GM23248 (cell line): Measurements from ENCODE around the gene NFATC2. TPM values are rescaled to one million over a fixed set of nuclear protein-coding genes. Genes with fewer than 3 reads are reported as not detected.

Source experiments
- DNase-seq: peaks from one replicate; pipeline ENCODE4 v3.0.0-alpha.2; 2015
- H2AFZ ChIP-seq: fragments of 200-600 bp; sonication (generic); 2 replicates; pipeline ENCODE4 v1.6.1; 2016; ENCODE audit warnings: antibody characterized with exemption
- H3F3A ChIP-seq: fragments of 200-600 bp; sonication (generic); 2 replicates; pipeline ENCODE4 v1.6.1; 2016; ENCODE audit warnings: mild to moderate bottlenecking, antibody characterized with exemption, mixed run types; ENCODE audit not compliant: insufficient read depth
- H3K27ac ChIP-seq: fragments of 200-600 bp; sonication (generic); 2 replicates; pipeline ENCODE4 v1.5.1; 2016; ENCODE audit warnings: mild to moderate bottlenecking
- H3K27me3 ChIP-seq: fragments of 200-600 bp; sonication (generic); replicated peaks from 2 replicates; pipeline ENCODE4 v1.6.1; 2016; ENCODE audit warnings: mild to moderate bottlenecking; ENCODE audit not compliant: insufficient read depth
- H3K36me3 ChIP-seq: fragments of 200-600 bp; sonication (generic); 2 replicates; pipeline ENCODE4 v1.6.1; 2016; ENCODE audit warnings: low read depth, mild to moderate bottlenecking
- H3K4me1 ChIP-seq: fragments of 200-600 bp; sonication (generic); 2 replicates; pipeline ENCODE4 v1.6.1; 2016; ENCODE audit warnings: mild to moderate bottlenecking; ENCODE audit not compliant: insufficient read depth
- H3K4me2 ChIP-seq: fragments of 200-600 bp; sonication (generic); one replicate; pipeline ENCODE4 v1.6.1; 2016; ENCODE audit warnings: mild to moderate bottlenecking; ENCODE audit not compliant: unreplicated experiment
- H3K4me3 ChIP-seq: fragments of 200-600 bp; sonication (generic); 2 replicates; pipeline ENCODE4 v1.5.1; 2016; ENCODE audit warnings: mild to moderate bottlenecking
- H3K79me2 ChIP-seq: fragments of 200-600 bp; sonication (generic); 2 replicates; pipeline ENCODE4 v1.6.1; 2016; ENCODE audit warnings: mild to moderate bottlenecking; ENCODE audit not compliant: insufficient read depth
- H3K9ac ChIP-seq: fragments of 200-600 bp; sonication (generic); 2 replicates; pipeline ENCODE4 v1.6.1; 2016; ENCODE audit warnings: mild to moderate bottlenecking
- H3K9me2 ChIP-seq: fragments of 200-600 bp; sonication (generic); 2 replicates; pipeline ENCODE4 v1.6.1; 2016; ENCODE audit warnings: mixed run types, mild to moderate bottlenecking, moderate library complexity; ENCODE audit not compliant: insufficient read depth
- H3K9me3 ChIP-seq: fragments of 200-600 bp; sonication (generic); one replicate; pipeline ENCODE4 v1.6.1; 2017; ENCODE audit warnings: low read depth
- H4K20me1 ChIP-seq: fragments of 200-600 bp; sonication (generic); 2 replicates; pipeline ENCODE4 v1.6.0; 2016; ENCODE audit not compliant: insufficient read depth
- EZH2 ChIP-seq: fragments of 200-600 bp; sonication (generic); IDR thresholded peaks from 2 replicates; pipeline ENCODE4 v1.6.1; 2018; ENCODE audit warnings: antibody characterized with exemption, mild to moderate bottlenecking; ENCODE audit not compliant: insufficient read depth, poor library complexity, severe bottlenecking
- EZH2phosphoT487 ChIP-seq: fragments of 200-600 bp; sonication (generic); IDR thresholded peaks from 2 replicates; pipeline ENCODE4 v1.6.1; 2018; ENCODE audit warnings: antibody characterized with exemption, moderate library complexity, mild to moderate bottlenecking, low read depth; ENCODE audit not compliant: insufficient read depth
- WGBS, 2 experiments: methylation state at CpG; one replicate each; pipeline ENCODE4 v1.1.6; 2015 to 2017; ENCODE audit warnings: low lambda C conversion rate in 2 of 2, low coverage in 1 of 2; ENCODE audit errors: missing lambda C conversion rate in 2 of 2; 5-methylcytosine and 5-hydroxymethylcytosine counted together
- in situ Hi-C: fragments of 300-500 bp; cut with MboI; formaldehyde crosslinking; loops from 2 replicates; pipeline ENCODE4 v1.15.0; 2020
- polyA plus RNA-seq: library from polyadenylated mRNA; unstranded; fragments of >200 nt; fragmentation: Nextera tagmentation; extraction: Ambion mirVana; gene quantifications from 2 replicates; pipeline ENCODE4 v1.2.1, GENCODE V29; 2016
- total RNA-seq: library from RNA; depleted of rRNA; stranded (reverse); fragments of >200 nt; shearing (Covaris generic); gene quantifications from 2 replicates; pipeline ENCODE4 v1.2.3, GENCODE V29; 2014

NFATC2 gene
- total and polyA plus RNA-seq, 2 experiments from 2014 or later: 0.11 to 0.14 TPM

GRCh38 chr20:51342510-51343236 lies 199.8 kb downstream of the NFATC2 start:
- no peak overlapping the region for H3K9ac ChIP-seq
- H3K27ac ChIP-seq: no peak overlapping the region
- 82 to 85% methylated on average over 8 of the region's 8 CpGs for WGBS, 2 experiments
- no peaks in the 10 kb centered on the region for H3K36me3 ChIP-seq
- H2AFZ ChIP-seq: no peak overlapping the region
- no peaks in the 10 kb centered on the region for H4K20me1 ChIP-seq
- no peaks in the 10 kb centered on the region for H3K9me2 ChIP-seq
- H3K27me3 ChIP-seq: no peaks in the 10 kb centered on the region
- in situ Hi-C loops: no loop called here
- H3K79me2 ChIP-seq: no peaks in the 10 kb centered on the region
- no peak overlapping the region for H3K4me2 ChIP-seq
- H3K9me3 ChIP-seq: no peaks in the 10 kb centered on the region
- peaks cover 22% of the 10 kb centered on the region for H3K4me1 ChIP-seq
- no peak overlapping the region for H3K4me3 ChIP-seq
- DNase-seq: no peak
- TF ChIP-seq EZH2phosphoT487 (no peak), EZH2 (no peak)
- peaks cover 40% of the 10 kb centered on the region for H3F3A ChIP-seq

GRCh38 chr20:51341581-51341980 lies 200.9 kb downstream of the NFATC2 start:
- Histone ChIP-seq H3K4me1 (peaks cover 18% of the 10 kb centered on the region), H3K9me3 (no peaks in the 10 kb centered on the region), H3K27ac (no peak overlapping the region), H3F3A (peaks cover 29% of the 10 kb centered on the region), H3K79me2 (no peaks in the 10 kb centered on the region), H3K36me3 (no peaks in the 10 kb centered on the region), H3K4me3 (no peak overlapping the region), H3K27me3 (no peaks in the 10 kb centered on the region), H3K9ac (no peak overlapping the region), H3K9me2 (no peaks in the 10 kb centered on the region), H3K4me2 (no peak overlapping the region), H2AFZ (no peak overlapping the region), H4K20me1 (no peaks in the 10 kb centered on the region)
- in situ Hi-C loops: no loop called here
- DNase-seq: no peak
- no peak for TF ChIP-seq EZH2
- no peak for TF ChIP-seq EZH2phosphoT487
- 47 to 51% methylated on average over 3 of the region's 3 CpGs for WGBS, 2 experiments

DNA sequence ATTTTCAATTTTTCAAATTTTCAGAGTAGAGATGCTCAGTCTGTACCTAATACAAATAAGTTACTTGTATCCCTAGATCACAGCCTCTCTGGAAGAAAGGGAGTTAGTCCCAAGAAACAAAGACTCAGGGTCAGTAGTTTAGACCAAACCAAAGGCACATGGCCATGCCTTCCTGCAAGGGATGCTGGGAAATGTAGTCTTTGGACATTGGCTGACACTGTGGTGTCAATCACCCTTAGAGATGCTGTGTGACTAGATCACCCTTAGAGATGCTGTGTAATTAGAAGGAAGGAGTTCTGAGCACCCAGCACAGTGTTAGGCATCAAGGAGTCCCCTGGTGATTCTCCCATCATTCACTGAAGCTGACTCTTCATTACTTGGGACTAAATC lies 202.1 kb downstream of the NFATC2 start:
- in situ Hi-C loops: no loop called here

DNA sequence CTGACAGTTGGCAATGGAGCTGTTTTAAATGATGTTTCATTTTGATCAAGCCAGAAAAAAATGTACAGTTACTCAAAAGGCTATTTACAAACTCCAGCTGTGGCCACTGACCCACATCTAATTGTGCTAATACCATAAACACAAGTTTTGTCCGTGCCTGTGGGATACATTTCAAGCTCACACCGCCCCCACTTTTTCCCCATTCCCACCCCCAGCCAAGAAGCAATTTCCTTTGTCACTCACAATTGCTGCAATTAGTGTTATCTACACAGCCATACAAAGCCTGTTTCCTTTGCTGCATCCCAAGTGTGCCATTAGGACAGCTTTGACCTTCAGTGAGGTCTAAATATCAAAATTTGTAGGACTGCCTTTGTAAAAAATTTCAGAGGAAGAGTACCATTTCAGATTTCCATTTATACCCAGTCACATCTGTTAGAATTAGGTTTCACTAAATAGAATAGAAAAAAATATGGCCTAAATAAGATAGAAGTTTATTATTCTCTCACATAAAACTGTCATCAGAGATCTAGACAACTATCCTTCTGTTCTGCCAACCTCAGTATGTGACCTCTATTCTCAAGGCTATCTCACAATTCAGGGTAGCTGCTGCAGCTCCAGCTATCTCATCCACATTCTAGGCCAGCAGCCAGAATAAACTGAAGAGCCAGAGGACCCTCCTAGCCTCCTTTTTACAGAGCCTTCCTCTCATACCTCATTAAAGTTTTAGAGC lies 202.6 kb downstream of the NFATC2 start:
- no peak overlapping the region for H3K4me2 ChIP-seq

More for the DNA sequence above, 202.1 kb downstream of the NFATC2 start:
- H2AFZ ChIP-seq: no peak overlapping the region
- no peaks in the 10 kb centered on the region for H3K36me3 ChIP-seq
- H3K27me3 ChIP-seq: no peaks in the 10 kb centered on the region
- no peaks in the 10 kb centered on the region for H3K9me2 ChIP-seq
- no peaks in the 10 kb centered on the region for H3K9me3 ChIP-seq
- no peak for DNase-seq
- no peak overlapping the region for H3K27ac ChIP-seq
- H3K4me3 ChIP-seq: no peak overlapping the region
- H3K79me2 ChIP-seq: no peaks in the 10 kb centered on the region
- peaks cover 25% of the 10 kb centered on the region for H3F3A ChIP-seq
- peaks cover 11% of the 10 kb centered on the region for H3K4me1 ChIP-seq
- H3K9ac ChIP-seq: no peak overlapping the region
- no peak for TF ChIP-seq EZH2
- no peak for TF ChIP-seq EZH2phosphoT487
- H3K4me2 ChIP-seq: no peak overlapping the region
- H4K20me1 ChIP-seq: no peaks in the 10 kb centered on the region

More for the DNA sequence above, 202.6 kb downstream of the NFATC2 start:
- Histone ChIP-seq H2AFZ (no peak overlapping the region), H3K27ac (no peak overlapping the region), H3K9me3 (no peaks in the 10 kb centered on the region), H3F3A (peaks cover 24% of the 10 kb centered on the region), H3K4me3 (no peak overlapping the region), H4K20me1 (no peaks in the 10 kb centered on the region), H3K4me1 (peaks cover 8% of the 10 kb centered on the region), H3K79me2 (no peaks in the 10 kb centered on the region), H3K9me2 (no peaks in the 10 kb centered on the region), H3K9ac (no peak overlapping the region), H3K27me3 (no peaks in the 10 kb centered on the region), H3K36me3 (no peaks in the 10 kb centered on the region)
- in situ Hi-C loops: no loop called here
- 37 to 48% methylated on average over 2 of the region's 2 CpGs for WGBS, 2 experiments
- TF ChIP-seq EZH2phosphoT487 (no peak), EZH2 (no peak)
- no peak for DNase-seq
